GM18951 (cell line): ENCODE measurements around the gene CD300A.
"Not testable (repeated sequence)": the region's sequence is repeated elsewhere in the genome, so short reads cannot be mapped to it uniquely, and the experiment has no call there.

Experiments used
- POLR2A ChIP-seq: IDR thresholded peaks from 4 replicates; pipeline ENCODE4 v1.6.1; 2011; ENCODE audit warnings: mild to moderate bottlenecking; ENCODE audit not compliant: insufficient read length, insufficient read depth; ENCODE audit errors: extremely low read depth
- in situ Hi-C: fragments of 300-500 bp; cut with MboI; formaldehyde crosslinking; loops from one replicate; pipeline ENCODE4 v1.12.0; 2022; ENCODE audit warnings: low sequenced_read_pairs, mixed read lengths, inconsistent platforms; ENCODE audit not compliant: unreplicated experiment

The CD300A gene

DNA sequence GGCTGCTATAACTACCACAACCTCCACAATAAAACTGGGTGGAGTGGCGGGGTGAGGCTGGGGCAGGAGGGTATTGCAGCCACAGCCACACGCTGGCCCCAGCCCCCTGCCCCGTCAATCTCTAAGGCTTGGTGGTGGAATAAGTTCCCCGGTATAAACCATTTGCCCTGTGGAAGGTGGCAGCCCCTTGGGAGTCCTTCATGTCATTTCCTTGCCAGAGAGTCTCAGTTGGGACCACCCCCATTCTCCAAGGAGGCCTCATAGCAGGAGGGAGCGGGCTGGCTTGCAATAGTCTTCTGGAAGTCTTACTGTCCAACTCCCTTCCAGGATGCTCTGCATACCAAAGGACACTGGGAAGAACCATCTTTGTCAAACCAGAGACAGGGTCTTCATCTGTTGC is 19.4 kb downstream of the CD300A start:
- in situ Hi-C loops = no loop called here
- TF ChIP-seq POLR2A = no peak

DNA sequence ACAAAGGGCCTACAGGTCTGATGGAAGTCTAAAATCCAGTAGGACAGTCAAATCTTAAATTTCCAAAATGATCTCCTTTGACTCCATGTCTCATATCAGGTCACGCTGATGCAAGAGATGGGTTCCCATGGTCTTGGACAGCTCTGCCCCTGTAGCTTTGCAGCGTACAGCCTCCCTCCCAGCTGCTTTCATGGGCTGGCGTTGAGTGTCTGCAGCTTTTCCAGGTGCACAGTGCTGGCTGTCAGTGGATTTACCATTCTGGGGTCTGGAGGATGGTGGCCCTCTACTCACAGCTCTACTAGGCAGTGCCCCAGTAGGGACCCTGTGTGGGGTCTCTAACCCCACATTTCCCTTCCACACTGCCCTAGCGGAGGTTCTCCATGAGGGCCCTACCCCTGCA is 21.8 kb downstream of the CD300A start:
- in situ Hi-C loops = not testable (repeated sequence)

DNA sequence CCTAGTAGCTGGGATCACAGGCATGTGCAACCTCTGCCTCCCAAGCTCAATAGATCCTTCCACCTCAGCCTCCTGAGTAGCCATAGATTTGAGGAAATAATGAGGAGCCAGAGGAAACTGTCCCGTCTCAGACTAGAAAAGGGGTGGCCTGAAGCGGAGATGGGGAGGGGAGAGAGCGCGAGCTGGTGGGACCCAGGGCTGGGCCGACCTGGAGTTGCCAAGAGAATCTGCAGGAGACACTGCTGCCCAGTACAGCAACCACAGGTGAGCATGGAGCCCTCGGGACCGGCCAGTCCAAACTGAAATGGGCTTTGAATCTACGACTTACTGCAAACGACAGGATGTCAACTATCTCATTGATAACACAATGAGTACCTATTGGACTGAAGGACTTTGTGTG is 24.3 kb downstream of the CD300A start:
- no peak for TF ChIP-seq POLR2A
- in situ Hi-C loops = no loop called here

DNA sequence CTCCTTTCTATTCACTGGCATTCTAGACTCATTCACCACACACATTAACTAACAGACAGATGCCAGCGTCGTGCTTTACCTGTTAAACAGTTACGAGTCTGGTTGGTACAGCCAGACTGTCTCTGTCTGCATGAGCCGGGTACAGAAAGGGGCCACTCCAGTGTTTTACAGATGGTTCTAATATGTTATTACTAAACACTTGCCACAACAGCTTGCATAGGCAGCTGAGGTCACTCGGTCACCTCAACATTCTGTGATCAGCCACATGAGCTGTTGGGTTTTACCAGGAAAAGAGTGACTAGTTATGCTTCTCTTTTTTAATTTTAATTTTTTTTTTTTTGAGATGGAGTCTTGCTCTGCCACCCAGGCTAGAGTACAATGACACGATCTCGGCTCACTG is 25.2 kb downstream of the CD300A start:
- no peak for TF ChIP-seq POLR2A
- in situ Hi-C loops = no loop called here

DNA sequence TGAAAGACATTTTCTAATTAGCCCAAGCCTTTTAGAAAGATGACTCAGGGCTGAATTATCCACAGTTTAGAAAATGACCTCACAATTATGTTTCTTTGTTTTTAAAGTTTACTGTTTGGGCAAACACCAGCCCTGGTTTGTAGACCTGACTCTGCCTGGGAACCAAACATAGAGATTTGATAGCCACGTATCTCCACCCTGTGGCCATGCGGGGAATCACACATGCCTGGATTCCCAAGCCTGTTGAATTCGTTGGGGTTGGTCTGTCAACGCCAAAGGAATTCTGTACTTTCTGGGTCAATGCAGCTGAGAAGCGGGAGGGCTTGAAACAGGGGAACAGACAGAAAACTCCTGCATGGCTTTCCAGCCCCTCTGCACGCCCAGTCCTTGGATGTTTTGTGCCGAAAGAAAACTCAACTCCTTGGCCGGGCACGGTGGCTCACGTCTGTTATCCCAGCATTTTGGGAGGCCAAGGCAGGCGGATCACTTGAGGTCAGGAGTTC is 26.9 kb downstream of the CD300A start:
- in situ Hi-C loops = no loop called here
- TF ChIP-seq POLR2A = no peak

DNA sequence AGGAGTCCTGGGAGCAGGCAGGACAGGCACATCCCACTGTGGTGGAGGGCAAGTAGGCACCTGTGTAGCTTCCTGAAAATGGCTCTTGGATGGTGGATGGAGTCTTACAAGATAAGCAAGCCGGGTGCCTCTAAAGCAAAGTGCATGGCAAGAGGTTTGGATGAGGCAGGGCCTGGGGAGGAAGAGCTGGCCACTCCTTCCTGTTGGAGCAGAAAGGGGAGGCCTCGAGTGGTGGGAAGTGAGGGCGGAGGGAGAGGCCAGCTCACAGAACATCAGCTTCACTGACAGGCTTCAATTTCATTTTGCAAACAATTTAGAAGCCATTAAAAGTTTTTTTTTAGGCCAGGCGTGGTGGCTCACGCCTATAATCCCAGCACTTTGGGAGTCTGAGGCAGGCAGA is 31.0 kb downstream of the CD300A start:
- in situ Hi-C loops = no loop called here
- no peak for TF ChIP-seq POLR2A

DNA sequence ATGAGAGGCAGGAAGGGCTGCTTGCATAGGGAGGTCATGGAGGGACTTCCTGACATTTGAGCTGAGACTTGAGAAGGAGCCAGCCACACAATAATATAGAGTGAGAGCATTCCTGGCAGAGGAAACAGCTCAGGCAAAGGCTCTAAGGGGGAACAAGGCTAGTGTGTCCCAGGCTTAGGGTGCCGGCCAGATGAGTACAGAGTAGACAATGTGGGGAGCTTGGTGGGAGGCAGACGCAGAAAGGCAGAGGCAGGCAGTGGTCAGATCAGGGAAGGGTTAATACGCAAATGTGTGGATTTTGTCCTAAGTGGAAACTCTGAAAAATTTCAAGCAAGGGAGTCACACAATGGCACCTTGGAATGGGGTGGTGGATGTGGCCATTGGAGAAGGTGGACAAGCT is 33.6 kb downstream of the CD300A start:
- in situ Hi-C loops = no loop called here
- no peak for TF ChIP-seq POLR2A

DNA sequence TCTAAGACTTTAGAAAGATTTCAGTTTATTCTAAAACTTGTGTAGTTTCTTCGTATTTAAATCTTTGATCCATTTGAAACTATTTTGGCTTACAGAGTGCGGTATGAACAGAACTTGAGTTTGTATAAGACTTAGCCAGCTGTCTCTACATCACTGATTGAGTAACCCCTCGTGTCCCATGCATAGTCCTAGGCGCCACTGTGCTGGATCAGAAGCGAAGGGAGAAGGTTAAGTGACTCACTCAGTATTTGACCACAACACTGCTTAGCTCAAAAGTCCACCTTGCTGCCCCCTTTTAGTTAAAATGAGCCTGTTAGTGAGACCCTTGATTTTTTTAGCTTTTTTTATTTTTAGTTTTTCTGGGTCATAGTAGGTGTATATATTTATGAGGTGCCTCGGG is 36.4 kb downstream of the CD300A start:
- no peak for TF ChIP-seq POLR2A
- in situ Hi-C loops = no loop called here

DNA sequence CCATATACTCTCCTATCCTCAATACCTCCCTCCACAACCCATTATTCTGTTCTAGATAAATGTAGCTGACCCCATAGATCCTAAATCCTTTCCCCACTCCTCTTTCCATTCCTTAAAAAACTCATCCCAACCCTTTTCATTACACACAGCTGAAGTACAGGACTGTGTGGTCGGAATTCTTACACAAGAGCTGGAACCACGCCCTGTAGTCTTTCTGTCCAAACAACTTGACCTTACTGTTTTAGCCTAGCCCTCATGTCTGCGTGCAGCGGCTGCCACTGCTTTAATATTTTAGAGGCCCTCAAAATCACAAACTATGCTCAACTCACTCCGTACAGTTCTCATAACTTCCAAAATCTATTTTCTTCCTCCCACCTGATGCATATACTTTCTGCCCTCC is 37.5 kb downstream of the CD300A start:
- in situ Hi-C loops = not testable (repeated sequence)

DNA sequence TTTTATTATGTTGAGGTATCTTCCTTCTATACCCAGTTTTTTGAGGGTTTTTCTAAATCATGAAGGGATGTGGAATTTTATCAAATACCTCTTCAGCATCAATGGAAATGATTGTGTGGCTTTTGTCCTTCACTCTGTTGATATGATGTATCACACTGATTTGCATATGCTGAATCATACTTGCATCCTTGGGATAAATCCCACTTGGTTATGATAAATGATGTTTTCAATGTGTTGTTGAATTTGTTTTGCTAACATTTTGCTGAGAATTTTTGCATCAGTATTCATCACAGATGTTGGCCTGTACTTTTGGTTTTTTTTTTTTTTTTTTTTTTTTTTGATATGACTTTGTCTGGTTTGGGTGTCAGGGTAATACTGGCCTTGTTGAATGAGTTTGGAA is 41.7 kb downstream of the CD300A start:
- TF ChIP-seq POLR2A = no peak
- in situ Hi-C loops = no loop called here

DNA sequence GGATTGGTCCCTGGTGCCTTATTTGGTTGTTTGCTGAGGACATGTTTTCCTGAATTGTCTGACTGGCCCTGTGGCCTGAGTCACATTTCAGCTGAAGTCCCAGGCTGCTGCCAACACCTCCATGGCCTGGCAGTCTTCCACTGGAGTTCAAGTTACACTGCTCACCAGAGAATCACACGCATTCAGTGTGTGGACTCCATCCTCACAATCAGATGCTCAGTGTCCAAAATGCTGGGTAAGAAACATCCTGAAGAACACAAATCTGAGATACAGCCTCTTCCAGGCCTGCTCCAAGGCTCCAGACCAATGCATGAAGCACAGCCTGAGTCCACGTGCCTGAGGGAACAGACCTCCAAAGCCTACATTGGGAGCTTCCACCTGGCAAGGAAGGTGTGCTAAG is 45.6 kb downstream of the CD300A start:
- in situ Hi-C loops = no loop called here
- no peak for TF ChIP-seq POLR2A

DNA sequence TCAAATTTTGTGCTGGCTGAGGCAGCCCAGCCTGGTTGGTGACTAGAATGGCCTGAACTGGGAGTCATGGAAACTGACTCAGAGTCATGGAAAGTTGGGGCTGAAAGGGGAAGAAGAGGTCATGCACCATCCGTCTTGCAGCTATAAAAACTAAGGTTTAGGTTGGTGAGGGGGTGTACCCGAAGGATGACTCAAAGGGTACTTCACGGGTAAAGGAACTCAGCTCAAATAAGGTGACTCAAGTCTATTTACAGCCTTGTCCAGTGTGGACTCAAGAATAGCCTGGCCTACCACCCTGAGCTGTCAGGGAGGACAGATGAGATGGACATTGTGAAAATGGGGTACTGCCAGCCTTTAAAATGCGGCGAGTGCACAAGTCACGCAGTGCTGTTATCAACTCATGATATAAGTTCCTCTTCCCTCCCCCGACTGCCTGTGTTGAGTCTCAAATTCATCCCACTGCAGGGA is 46.2 kb downstream of the CD300A start:
- in situ Hi-C loops = no loop called here

DNA sequence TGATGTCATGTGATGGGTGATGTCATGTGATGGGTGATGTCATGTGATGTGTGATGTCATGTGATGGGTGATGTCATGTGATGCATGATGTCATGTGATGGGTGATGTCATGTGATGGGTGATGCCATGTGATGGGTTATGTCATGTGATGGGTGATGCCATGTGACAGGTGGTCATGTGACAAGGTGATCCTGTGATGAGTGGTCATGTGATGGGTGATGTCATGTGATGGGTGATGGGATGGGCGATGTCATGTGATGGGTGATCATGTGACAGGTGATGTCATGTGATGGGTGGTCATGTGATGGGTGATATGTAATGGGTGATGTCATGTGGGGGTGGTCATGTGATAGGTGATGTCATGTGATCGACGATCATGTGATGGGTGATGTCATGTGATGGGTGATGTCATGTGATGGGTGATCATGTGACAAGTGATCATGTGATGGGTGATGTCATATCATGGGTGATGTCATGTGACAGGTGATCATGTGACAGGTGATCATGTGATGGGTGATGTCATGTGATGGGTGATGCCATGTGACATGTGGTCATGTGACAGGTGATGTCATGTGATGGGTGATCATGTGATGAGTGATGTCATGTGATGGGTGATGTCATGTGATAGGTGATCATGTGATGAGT is 47.7 kb downstream of the CD300A start:
- in situ Hi-C loops = no loop called here
- no peak for TF ChIP-seq POLR2A

More for the DNA sequence above, 46.2 kb downstream of the CD300A start:
- TF ChIP-seq POLR2A = no peak

DNA sequence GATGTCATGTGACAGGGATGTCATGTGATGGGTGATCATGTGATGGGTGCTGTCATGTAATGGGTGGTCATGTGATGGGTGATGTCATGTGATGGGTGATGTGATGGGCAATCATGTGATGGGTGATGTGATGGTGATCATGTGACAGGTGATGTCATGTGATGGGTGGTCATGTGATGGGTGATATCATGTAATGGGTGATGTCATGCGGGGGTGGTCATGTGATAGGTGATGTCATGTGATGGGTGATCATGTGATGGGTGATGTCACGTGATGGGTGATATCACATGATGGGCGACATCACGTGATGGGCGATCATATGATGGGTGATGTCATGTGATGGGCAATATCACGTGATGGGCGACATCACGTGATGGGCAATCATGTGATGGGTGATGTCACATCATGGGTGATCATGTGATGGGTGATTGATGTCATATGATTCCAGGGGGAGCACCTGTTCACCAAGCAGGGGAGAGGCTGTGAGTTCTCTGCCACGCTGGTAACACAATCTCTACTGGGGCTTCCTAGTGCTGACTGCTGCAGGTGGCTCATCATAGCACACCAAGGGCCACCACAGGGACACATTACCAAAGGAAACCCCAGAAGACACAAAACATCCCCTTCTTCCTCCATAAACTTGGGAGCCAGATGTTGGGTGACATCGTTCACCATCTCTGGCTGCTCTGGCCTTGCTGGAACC is 48.3 kb downstream of the CD300A start:
- in situ Hi-C loops = no loop called here

More for the DNA sequence above, 48.3 kb downstream of the CD300A start:
- no peak for TF ChIP-seq POLR2A
